GM18498 (cell line): Measurements from ENCODE around the gene ADGRV1.

Experiments used
- ATAC-seq: cut with Tn5 transposase; IDR thresholded peaks from one replicate; pipeline ENCODE4 v1.9.1; 2021; ENCODE audit warnings: mild to moderate bottlenecking, moderate library complexity; ENCODE audit not compliant: unreplicated experiment

The ADGRV1 gene

DNA sequence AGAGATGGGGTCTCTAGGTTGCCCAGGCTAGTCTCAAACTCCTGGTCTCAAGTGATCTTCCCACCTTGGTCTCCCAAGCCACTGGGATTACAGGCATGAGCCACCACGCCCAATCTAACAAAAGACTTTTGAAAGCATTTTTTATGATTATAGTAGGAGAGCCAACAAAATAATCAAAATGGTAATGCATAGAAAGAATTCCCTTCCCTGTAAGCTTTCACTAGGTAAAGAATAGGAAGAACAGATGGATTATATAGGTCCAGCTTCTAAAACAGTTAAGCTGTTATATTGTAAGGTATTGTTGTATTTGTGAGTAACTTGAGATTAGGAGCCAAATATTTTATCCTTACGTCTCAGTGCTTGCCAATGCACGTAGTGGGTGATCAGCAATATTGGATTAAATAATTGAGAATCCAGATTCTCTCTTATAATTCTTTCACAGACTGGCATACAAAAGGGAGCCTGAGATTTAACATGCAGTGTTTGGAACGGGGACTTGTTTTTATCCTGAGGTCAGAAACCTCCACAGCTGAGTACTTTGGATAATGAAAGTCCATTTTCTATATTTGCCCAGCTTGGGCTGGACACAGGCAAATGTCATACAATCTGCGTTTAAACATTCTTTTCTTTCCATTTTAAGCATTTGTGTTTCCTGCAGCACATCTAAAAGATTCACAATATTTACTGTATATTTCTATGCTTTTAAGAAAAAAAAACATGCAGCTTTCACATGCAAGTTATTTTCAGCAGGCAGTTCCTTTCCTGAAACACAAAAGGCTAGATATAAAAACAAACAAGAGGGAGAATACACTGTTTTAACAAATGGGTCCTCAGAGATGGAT is 586.1 kb downstream of the ADGRV1 start:
- no peak for ATAC-seq

- ATAC-seq: no peak
Observed at GRCh38 chr5:91145333-91145620, 586.7 kb downstream of the ADGRV1 start.

- ATAC-seq: no peak
Observed at GRCh38 chr5:91146230-91146629, 587.6 kb downstream of the ADGRV1 start.

DNA sequence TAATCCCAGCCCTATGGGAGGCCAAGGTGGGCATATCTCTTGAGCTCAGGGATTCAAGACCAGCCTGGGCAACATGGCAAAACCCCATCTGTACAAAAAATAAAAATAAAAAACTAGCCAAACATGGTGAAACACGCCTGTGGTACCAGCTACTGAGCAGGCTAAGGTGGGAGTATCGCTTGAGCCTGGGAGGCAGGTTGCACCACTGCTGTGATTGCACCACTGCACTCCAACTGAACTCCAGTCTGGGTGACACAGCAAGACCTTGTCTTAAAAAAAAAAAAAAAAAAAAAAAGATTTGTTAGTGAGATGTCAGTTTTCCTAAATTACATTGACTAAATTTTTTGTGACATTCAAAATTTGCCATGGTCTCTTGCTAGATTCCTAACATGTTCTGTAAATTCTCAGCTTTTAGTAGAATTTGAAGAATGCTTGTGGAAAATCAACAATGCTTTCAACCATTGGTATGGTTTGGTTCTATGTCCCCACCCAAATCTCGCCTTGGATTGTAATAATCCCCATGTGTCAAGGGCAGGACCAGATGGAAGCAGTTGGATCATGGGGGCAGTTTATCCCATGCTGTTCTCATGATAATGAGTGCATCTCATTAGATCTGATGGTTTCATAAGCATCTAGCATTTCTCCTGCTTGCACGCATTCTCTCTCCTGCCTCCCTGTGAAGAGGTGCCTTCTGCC is 588.5 kb downstream of the ADGRV1 start:
- no peak for ATAC-seq

DNA sequence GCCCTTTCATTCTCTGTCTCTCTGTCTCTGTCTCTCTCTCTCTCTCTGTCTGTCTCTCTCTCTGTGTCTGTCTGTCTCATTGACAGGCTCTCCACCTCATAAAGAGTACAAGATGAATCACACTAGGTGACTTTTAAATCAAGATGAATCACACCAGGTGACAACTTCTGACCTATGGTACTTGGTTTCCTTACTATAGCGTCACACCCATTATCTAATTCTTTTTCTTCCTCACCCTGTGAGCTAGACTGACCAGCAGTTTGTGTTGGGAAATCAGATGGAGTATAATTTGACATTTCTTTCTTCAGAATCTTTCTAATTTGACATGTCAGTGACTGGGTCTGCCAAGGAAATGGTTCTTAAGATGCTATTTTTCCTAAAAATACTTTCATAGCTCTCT is 591.6 kb downstream of the ADGRV1 start:
- ATAC-seq: no peak

DNA sequence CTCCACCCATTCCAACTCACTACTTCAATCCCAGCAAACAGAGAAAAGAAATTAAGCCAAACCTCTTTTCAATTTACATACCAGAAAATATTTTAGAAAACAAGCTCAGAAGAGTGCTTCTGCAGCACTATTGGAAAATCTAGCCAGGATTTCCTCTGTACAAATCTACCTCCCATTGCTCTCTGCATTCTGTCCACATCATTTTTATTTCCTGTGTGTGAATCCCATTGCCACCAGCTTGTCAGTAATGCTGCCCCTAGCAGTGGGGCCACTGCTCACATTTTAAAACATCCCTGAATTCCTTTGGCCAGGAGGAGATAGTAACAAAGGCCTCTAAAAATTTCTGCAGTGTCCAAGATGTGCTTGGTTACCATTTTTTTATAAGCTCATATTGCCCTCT is 592.0 kb downstream of the ADGRV1 start:
- ATAC-seq: no peak

DNA sequence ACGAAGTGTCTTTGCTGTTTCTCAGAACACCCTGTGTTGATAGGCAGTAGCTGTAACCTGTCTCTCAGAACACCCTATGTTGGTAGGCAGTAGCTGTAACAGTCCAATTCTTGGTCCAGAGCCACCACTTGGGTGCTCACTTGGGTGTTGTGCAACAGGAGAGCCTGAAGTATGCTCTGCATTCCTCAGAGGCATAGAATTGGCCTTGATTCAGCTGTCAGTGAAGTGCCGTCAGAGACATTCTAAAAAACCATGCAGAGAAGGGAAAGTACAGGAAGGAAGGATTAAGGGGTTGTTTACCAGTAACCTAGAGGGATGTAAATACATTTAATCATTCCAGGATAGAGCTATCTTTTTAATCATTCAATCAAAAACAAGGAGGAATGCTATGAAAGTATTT is 593.4 kb downstream of the ADGRV1 start:
- ATAC-seq: no peak

DNA sequence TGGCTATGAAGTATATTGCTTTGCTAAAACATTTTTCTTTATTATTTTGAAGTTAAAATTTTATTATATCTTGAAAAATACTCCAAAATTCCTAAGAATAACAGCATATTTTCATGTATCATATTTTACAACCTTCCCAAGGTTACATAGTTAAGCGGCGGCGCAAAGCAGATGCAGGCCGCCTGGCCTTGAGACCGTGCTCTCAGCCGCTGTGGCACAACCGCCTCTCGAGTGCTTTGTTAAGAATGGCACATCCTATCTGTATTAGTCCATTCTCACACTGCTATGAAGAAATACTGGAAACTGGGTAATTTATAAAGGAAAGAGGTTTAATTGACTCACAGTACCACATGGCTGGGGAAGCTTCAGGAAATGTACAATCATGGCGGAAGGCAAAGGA is 595.7 kb downstream of the ADGRV1 start:
- no peak for ATAC-seq

GRCh38 chr5:91155274-91155673 is 596.7 kb downstream of the ADGRV1 start:
- ATAC-seq: no peak

DNA sequence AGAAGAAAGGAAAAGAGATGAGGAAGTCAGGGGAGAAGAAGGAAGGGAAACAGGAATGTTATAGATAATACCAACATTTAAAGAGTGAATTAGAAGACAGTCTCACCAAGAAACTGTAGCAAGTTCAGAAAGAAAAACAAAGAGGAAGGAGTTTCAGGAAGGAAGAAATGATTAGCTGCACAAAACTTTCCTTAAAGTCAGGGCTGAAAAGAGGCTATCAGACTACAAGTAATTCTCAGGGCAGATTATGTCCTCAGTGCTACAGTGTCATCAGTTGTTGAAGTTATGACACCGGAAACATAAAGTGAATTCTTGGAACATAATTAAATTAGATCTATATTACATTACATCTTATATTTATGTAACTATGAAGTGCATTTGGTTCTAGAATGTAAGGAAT is 597.6 kb downstream of the ADGRV1 start:
- no peak for ATAC-seq

- no peak for ATAC-seq
Observed at GRCh38 chr5:91158011-91158410, 599.4 kb downstream of the ADGRV1 start.

DNA sequence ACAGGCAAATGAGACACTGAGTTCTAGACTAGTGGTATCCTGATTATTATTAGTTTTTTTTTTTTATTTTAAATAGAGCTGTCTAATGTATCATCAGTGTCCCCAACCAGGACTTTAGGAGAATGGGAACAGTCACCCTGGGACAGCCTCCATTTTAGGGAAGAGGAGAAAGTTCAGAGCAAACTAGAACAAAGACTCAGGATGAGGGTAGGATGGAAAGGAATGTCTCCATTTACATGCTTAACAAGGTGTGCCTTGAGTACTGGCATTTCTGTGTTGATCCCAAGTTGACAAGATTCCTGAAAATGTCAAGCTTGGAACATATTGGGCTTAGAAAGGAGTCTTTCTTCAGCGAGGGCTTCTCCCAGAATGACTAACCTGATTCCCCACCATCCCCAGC is 601.0 kb downstream of the ADGRV1 start:
- no peak for ATAC-seq

GRCh38 chr5:91160714-91161285 is 602.2 kb downstream of the ADGRV1 start:
- ATAC-seq: no peak

DNA sequence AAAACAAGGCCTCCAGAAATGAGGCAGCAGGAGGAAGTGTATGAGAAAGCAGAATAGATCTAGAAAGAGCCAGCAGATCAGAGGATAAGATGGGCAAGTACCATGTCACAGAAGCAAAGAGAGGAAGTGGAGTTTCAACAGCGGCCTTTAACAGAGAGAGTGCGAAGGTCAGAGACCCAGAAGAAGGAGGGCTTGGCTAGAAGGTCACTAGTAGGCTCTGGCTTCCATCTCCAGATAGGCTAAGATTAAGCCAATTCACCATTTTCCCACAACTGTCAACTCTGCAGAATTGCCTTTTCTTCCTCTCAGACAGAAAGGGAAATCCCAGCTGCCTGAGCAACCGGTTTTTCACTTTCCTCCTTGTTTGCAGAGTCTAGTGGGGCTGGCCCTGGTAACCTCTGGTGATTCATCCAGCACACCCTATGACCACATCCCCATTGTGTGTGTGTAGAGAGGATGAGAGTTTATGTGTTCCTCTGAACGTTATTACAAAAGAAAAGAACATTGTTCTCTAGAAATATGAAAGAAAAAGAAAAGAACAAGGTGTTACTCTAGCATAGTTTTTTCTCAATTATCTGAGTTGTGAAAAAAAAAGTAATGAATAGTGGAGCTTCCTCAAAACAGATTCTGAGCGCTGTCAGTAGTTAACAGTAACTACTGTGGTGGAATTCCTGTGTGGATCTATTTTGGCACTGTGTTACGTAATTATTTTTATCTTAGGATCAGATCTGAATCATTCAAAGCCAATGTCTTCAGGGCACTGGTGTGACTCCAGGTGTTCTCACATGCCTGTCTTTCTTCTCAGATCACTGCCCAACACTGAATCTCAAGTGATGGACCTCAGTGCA is 604.2 kb downstream of the ADGRV1 start:
- peak; percentile 98 for ATAC-seq

DNA sequence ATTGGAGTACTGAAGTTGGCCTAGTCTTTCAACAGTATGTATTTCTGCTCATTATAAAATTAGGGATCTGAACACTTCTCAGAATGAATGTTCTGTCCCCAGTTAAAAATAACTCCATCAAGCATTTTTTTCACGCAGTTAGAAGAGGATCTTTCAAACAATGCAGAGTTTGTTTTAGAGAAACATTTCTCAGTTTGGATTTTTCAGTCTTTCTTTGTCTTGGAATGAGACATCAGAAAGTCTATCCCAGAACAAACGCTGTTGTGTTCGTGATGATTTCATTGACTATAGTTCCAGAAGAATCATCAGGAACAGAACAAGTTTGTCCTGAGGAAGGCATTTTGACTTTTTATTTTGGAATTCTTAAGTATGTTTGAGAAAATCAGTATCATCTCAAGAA is 605.8 kb downstream of the ADGRV1 start:
- no peak for ATAC-seq

DNA sequence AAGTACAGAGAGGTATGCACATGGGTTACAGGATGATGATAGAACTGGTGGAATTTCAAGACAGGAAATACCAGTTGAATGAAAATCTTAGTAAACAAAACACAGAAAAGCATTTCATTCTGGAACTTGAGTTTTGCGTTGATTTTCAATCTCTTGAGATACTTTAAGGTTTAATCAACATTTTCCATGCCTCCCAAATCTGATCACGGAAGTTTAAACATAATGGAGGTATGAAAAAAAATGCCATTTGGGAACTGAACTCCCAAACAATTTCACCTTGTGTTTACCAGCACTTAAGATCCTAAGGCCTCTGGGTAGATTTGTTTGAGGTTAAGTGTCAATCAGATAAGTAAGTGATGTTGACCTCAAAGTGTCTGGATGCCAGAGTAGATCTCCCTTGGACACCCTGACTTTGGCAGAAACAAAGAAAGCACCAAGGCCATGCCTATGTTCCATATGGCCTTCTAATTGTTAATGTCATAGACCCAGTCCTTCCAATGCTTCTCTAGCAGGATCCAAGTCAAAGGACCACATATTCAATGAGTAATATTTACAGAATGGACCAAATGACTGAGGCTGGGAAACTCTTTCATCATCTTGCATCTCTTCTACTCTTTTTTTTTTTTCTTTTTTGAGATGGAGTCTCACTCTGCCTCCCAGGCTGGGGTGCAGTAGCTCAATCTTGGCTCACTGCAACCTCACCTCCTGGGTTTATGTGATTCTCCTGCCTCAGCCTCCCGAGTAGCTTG is 607.6 kb downstream of the ADGRV1 start:
- ATAC-seq: no peak

DNA sequence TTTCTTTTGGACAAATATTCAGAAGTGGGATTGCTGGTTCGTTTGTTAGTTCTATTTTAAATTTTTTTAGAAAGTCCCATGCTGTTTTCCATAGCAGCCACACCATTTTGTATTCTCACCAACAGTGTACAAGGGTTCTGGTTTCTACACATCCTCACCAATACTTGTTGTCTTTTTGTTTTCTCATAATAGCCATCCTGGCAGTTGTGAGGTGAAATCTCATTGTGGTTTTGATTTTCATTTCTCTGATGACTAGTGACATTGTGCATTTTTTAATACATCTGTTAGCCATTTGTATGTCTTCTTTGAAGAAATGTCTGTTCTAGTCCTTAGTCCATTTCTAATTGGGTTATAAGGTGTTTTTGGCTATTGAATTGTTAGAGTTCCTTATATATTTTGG is 610.3 kb downstream of the ADGRV1 start:
- no peak for ATAC-seq

DNA sequence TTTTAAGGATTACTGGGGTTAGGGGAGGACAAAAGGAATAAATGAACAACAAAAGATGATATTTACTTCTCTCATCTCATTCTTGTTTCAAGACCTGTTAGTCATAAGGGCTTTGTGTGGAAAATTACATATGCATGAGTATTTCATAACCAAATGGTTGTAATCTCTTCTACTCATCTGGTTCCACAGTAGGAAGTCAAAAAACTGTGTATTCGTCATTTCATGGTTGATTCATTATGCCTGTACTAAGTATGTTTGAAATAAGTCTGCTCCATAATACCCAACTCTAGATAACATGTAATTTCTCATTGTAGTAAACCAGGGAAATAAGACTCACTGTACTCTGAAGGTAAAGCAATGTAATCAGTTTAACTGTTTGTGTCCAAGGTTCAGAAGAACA is 611.7 kb downstream of the ADGRV1 start:
- no peak for ATAC-seq

DNA sequence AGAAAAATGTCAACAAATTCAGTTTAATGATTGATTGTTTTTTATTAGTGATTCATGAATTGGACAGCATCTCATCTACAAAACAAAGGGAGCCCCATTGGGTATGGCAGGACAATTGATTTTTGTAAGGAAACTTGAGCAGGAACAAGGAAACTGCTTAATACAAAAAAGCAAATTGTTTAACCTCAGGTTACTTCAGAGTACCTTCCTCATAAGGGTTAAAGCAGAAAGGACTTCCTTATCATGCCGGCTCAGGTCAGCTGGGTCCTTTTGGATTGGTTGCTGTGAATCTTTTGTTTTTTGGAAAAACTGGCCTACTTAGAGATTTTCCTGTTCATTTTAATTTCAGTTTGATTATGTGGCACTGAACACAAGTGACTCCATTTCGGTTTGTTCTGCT is 612.7 kb downstream of the ADGRV1 start:
- no peak for ATAC-seq

GRCh38 chr5:91174396-91174795 is 615.8 kb downstream of the ADGRV1 start:
- ATAC-seq: no peak

- ATAC-seq: no peak
Observed at GRCh38 chr5:91175708-91176107, 617.1 kb downstream of the ADGRV1 start.
